PC-3 (cell line): ENCODE data around the gene ZIC4.

Source experiments
- EZH2 ChIP-seq: fragments of 300-600 bp; sonication (generic); IDR thresholded peaks from one replicate; pipeline ENCODE4 v1.6.1; 2017; ENCODE audit warnings: antibody characterized with exemption, mild to moderate bottlenecking, low read length; ENCODE audit not compliant: unreplicated experiment
- EZH2phosphoT487 ChIP-seq: fragments of 300-600 bp; sonication (generic); IDR thresholded peaks from 2 replicates; pipeline ENCODE4 v1.6.1; 2018; ENCODE audit warnings: mild to moderate bottlenecking, antibody characterized with exemption, low read length, borderline replicate concordance

DNA sequence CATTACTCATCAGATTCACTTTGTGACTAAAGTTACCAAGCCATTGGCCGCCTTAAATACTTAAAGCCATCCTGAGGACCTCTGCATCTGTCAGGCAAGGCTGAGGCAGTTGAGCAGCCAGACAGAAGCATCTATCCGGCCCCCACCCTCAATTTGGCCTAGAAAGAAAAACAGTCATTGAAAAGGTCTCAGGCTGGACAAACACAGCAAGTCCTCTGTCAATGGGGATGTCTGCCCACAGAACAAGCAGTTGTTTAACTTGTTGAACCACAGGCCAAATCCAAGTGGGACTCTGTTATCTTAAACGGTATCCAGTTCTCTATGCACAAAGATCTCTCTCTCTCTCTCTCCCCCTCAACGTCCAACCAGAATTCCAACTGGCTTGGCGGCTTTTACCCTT is 2.8 kb downstream of the ZIC4 start:
- no peak for TF ChIP-seq EZH2
- no peak for TF ChIP-seq EZH2phosphoT487
